Measurements from ENCODE around the gene ZNF311. TPM values are rescaled to one million over a fixed set of nuclear protein-coding genes. Genes with fewer than 3 reads are reported as not detected.

Gene ZNF311
- total RNA-seq, 1 experiment from 2014 or later, result 0.57 TPM

DNA sequence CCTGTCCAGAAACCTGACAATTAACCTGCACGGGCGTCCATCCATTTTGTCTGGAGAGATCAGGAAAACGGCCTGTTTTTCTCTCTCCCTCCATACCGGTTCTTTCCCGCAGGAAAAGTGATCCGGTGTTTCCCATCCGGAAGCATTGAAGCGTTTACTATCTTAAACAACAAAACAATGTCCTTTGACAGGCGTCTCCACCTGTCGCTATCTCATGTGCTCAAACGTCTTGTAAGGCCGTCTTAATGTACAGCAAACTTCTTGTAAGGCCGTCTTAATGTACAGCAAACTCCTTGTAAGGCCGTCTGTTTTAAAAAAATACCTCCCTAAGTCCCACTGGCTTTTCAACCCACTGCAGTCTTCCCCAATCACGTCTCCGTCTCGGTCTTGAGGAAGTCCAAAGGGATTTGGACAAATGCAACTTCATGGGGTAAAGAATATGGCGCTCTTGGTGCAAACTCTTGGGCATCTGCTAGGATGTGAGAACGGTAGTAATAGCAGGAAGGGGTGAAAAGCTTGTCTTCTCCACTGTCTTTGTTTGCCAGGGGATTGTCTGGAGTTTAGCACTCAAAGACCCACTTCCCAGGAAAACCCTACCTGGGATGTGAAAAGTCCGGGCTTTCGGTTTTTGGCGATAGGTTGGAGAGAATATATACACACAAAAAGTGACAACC lies 51.4 kb downstream of the ZNF311 start:
- H3K36me3 Mint-ChIP-seq (ENCODE audit: insufficient read depth in 1 of 3, low read depth in 3 of 3), result peaks cover 4 to 5% (median 5%) of the 10 kb centered on the region in 3 experiments; a peak in 6 of 7 replicates
- Histone ChIP-seq H3K79me1 (ENCODE audit: insufficient read depth, low read depth, low read length, poor library complexity, severe bottlenecking) (no peaks in the 10 kb centered on the region), H3K18ac (ENCODE audit: insufficient read length, low read depth, low read length) (no peak overlapping the region), H4K5ac (ENCODE audit: insufficient read length, low read depth, low read length) (no peak overlapping the region), H2AK5ac (ENCODE audit: insufficient read length, low read length) (no peak overlapping the region), H2AFZ (ENCODE audit: low read length) (peak overlapping the region; percentile 90), H3K27ac (ENCODE audit: insufficient read length, low read depth, low read length) (no peak overlapping the region), H3K23me2 (ENCODE audit: insufficient read length, low read depth, low read length, poor library complexity, severe bottlenecking) (peaks cover 9% of the 10 kb centered on the region), H2BK120ac (ENCODE audit: low read depth, low read length, poor library complexity, severe bottlenecking) (no peak overlapping the region), H4K91ac (ENCODE audit: insufficient read length, low read depth, low read length) (no peak overlapping the region), H2BK5ac (ENCODE audit: insufficient read length, low read length) (no peak overlapping the region), H3K79me2 (ENCODE audit: insufficient read depth, low read length) (no peaks in the 10 kb centered on the region), H4K8ac (replicated peaks; ENCODE audit: insufficient read length, low read depth, low read length) (no peak overlapping the region), H3K27me3 (ENCODE audit: insufficient read depth, low read length) (no peaks in the 10 kb centered on the region), H2BK15ac (ENCODE audit: low read depth, low read length) (no peak overlapping the region; the same call in 1 of the 2 replicates), H3T11ph (ENCODE audit: low read length) (no peak overlapping the region), H3K56ac (ENCODE audit: insufficient read length, low read depth, low read length) (no peak overlapping the region), H3K23ac (ENCODE audit: insufficient read length, low read depth, low read length) (no peak overlapping the region), H2BK12ac (ENCODE audit: insufficient read length, low read depth, low read length) (no peak overlapping the region), H3K9me3 (ENCODE audit: control insufficient read depth, low read depth, low read length) (no peaks in the 10 kb centered on the region), H3K4me1 (ENCODE audit: insufficient read depth, low read length) (no peaks in the 10 kb centered on the region), H3K4me2 (ENCODE audit: insufficient read depth, insufficient read length, low read length) (peak overlapping the region; percentile 79), H3K14ac (ENCODE audit: insufficient read depth, low read length) (no peak overlapping the region), H3K4ac (ENCODE audit: low read depth, low read length) (no peak overlapping the region), H4K20me1 (ENCODE audit: control insufficient read depth, insufficient read depth, insufficient read length) (no peaks in the 10 kb centered on the region), H3K9ac (ENCODE audit: extremely low read depth, insufficient read length, low read length) (peak overlapping the region; percentile 40), H2BK20ac (ENCODE audit: low read depth, low read length, poor library complexity, severe bottlenecking) (no peak overlapping the region)
- peaks cover 9% of the 10 kb centered on the region for H3K27me3 Mint-ChIP-seq (ENCODE audit: low read depth)
- H3K9me3 Mint-ChIP-seq, result peaks cover 7 to 15% of the 10 kb centered on the region in 2 experiments; a peak in 4 of 5 replicates
- whole genome bisulfite sequencing (ENCODE audit: extremely low coverage, insufficient read length, low lambda C conversion rate), result no CpG with 5 or more reads among the region's 22 CpGs
- DNase-seq, result no peak
- H3K27ac Mint-ChIP-seq, result peak overlapping the region in 1 of 3 experiments; percentile 24; a peak in 1 of 7 replicates
- H3K4me1 Mint-ChIP-seq, result peaks cover 17 to 21% of the 10 kb centered on the region in 2 experiments
- TF ChIP-seq CTCF (conservative IDR thresholded peaks at IDR 0.05), result no peak
- H3K4me3 Mint-ChIP-seq, result peak overlapping the region; percentile 91 to 94

Measured in H9 (cell line).